ENCODE measurements around the gene CARS1. TPM values are rescaled to one million over a fixed set of nuclear protein-coding genes. Genes with fewer than 3 reads are reported as not detected.

Gene CARS1
- total RNA-seq: 10 to 100 TPM; 40.9 to 61.0 (median 43.3) TPM
- long read RNA-seq, donor 1, transcript CARS-201 (22 exons, 2,491 nt): minor isoform, 10 of 84 reads
- long read RNA-seq, donor 1, transcript CARS-203 (22 exons, 2,685 nt): major isoform, 27 of 84 reads
- long read RNA-seq, donor 1, transcript CARS-202 (23 exons, 2,758 nt): minor isoform, 5 of 84 reads
- long read RNA-seq, donor 1, partial matches to known transcripts: 12 of 84 reads
- long read RNA-seq, donor 1, other reads (novel, unspliced or antisense): 29 of 84 reads
- long read RNA-seq, donor 2, transcript CARS-203 (22 exons, 2,685 nt): major isoform, 10 of 36 reads
- long read RNA-seq, donor 2, partial matches to known transcripts: 15 of 36 reads
- long read RNA-seq, donor 2, other reads (novel, unspliced or antisense): 8 of 36 reads

- no peaks in the 10 kb centered on the region for H3K36me3 ChIP-seq (ENCODE audit: low read depth)
- peak; percentile 98 for ATAC-seq
- no peak for TF ChIP-seq CTCF (IDR thresholded peaks at IDR 0.05)
- H3K9me3 ChIP-seq: no peaks in the 10 kb centered on the region
- DNase-seq: peak; percentile 96 to 98 (median 97)
- peaks cover 9% of the 10 kb centered on the region for H3K4me1 ChIP-seq (ENCODE audit: low read depth)
- H3K4me3 ChIP-seq: peak within 1 kb of the TSS; percentile 51
- intact Hi-C loops (cut with DNase I, micrococcal nuclease): no loop called here
Observed at GRCh38 chr11:3057069-3057963, at the start of gene CARS1. CARS1 (minus strand) TSS chr11:3057423; CDS start chr11:3057367, 56 bp downstream.

- no peaks in the 10 kb centered on the region for H3K4me1 ChIP-seq (ENCODE audit: low read depth)
- H3K9me3 ChIP-seq: no peaks in the 10 kb centered on the region
- no peak overlapping the region for H3K4me3 ChIP-seq
- intact Hi-C loops (cut with DNase I, micrococcal nuclease): no loop called here
- ATAC-seq (no peak), DNase-seq (no peak)
- TF ChIP-seq CTCF (IDR thresholded peaks at IDR 0.05): no peak
- H3K36me3 ChIP-seq (ENCODE audit: low read depth): no peaks in the 10 kb centered on the region
Observed at GRCh38 chr11:3105791-3106735, 48.8 kb upstream of the CARS1 start.

DNA sequence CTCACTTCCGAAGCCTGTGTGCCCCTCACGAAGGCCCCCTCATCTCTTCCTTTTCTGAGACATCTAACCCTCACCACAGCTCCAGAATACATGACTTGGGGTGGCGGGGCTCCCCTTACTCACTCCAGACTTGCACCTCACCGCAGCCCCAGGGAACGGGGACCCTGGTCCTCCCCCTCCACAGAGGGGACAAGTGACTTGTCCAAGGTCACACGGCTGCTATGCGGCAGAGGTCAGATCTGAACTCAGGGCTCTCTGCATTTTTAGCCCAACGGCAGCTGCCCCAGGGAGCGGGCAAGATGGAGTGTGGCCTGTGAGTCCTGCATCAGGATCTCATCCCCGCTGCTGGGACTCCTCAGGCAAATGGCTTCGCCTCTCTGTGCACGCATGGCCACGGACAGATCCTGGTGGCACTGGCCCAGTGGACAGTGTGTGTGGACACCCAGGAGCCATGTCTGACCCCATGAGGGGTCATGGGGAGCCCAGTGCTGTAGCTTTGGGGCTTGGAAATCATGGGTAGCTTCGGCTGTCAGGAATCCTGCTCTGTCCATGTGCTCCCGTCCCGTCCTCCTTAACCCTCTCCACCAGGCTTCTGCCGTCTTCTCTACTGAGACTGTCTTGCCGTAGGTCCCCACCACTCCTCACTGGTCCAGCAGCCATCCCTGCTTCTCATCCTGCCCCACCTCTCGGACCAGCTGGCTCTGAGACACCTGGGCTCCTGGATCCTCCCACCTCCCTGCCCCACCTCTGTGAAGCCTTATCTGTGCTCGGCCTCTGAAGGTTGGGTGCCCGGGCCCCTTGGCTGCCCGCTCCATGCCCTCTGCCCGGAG, 48.0 kb upstream of the CARS1 start:
- no peak overlapping the region for H3K4me3 ChIP-seq
- ATAC-seq (no peak), DNase-seq (no peak)
- no peak for TF ChIP-seq CTCF (IDR thresholded peaks at IDR 0.05)
- no peaks in the 10 kb centered on the region for H3K36me3 ChIP-seq (ENCODE audit: low read depth)
- no peaks in the 10 kb centered on the region for H3K4me1 ChIP-seq (ENCODE audit: low read depth)
- intact Hi-C loops (cut with DNase I, micrococcal nuclease): no loop called here
- no peaks in the 10 kb centered on the region for H3K9me3 ChIP-seq

- H3K4me3 ChIP-seq: no peak overlapping the region
- no peaks in the 10 kb centered on the region for H3K36me3 ChIP-seq (ENCODE audit: low read depth)
- TF ChIP-seq CTCF (IDR thresholded peaks at IDR 0.05): no peak
- intact Hi-C loops (cut with DNase I, micrococcal nuclease): no loop called here
- no peaks in the 10 kb centered on the region for H3K9me3 ChIP-seq
- ATAC-seq (no peak), DNase-seq (peak in 1 of 3 donors; percentile 0)
- H3K4me1 ChIP-seq (ENCODE audit: low read depth): no peaks in the 10 kb centered on the region
Observed at GRCh38 chr11:3104051-3104714, 47.0 kb upstream of the CARS1 start.

Data from mucosa of descending colon (tissue), 3 donors.